ENCODE results near the gene IL17RA.
"Not testable (repeated sequence)": the region's sequence is repeated elsewhere in the genome, so short reads cannot be mapped to it uniquely, and the experiment has no call there.

IL17RA gene

DNA sequence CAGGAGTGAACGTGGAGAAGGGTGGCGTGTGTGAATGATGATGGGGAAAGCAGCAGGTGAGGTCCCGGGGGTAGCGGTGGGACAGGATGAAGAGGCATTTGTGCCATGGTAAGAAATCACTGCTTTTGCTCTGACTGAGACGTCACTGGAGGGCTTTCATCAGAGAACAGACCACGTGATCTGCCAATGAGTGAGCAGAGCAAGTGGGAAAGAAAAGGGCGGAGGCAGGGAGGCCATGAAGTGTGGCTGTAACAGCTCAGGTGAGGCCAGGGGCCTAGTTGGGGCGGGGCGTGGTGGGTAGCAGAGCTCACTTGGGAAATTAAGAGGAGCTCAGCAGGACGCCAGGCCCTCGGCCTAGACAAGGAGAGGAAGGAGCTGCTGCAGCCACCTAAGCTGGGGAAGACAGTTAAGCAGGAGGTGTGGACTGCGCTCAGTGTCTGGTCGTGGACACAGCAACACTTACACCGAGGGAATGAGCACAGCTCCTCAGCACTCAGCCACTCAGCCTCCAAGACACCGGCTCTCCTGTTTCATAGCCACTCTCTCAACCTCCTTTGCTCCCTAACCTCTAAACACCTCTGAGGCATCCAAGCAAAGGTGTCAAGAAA lies 50.5 kb downstream of the IL17RA start:
- DNase-seq: no peak
- TF ChIP-seq POLR2A (IDR thresholded peaks at IDR 0.05; ENCODE audit: low read length): no peak
- no peak for TF ChIP-seq GATA1 (IDR thresholded peaks at IDR 0.05; ENCODE audit: low read depth, low read length)

DNA sequence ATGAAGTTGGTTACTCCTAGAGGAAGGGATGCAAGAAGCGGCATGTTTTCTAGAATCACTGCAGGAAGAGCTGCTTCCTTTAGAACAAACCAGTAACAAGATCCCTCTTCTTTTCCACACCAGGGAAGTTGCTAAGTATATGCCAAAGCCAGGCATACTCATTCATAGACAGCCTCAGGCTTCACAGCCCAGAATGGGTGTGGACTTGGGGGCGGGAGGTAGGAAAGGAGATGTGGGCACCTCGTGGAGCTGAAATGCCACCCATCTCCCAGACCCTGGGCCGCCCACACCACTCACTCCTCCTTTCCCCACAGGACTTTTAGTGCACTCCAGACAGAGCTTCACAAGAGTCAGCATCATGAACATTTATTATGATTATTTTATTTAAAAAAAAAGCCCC lies 52.4 kb downstream of the IL17RA start:
- no peak for DNase-seq

DNA sequence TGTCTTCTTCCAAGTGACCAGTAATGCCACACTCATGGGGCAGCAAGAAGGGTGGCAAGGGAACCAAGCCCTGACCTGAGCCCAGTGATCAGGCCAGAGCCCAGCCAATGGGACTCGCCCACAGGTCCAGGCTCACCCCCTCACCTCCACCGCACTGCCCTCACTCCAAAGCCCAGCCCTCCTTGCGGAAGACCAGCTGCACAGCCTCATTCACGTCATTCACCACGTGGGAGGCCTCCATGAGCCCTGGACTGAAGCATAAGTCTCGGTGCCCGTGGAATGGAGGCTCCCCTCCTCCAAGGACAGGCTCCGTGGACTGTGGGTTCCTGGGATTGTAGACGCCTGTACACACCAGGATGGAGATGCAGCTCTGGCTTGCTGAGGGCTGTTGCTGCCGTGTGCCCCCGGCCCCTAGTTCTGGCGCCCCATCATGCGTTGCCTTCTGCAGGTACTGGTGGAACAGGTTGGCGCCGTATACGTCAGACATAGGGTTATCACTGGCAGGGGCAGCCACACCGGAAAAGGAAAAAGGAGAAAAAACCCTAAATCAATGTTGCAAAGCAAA lies 53.1 kb downstream of the IL17RA start:
- TF ChIP-seq GATA1 (IDR thresholded peaks at IDR 0.05; ENCODE audit: low read depth, low read length) (no peak), POLR2A (IDR thresholded peaks at IDR 0.05; ENCODE audit: low read length) (no peak)
- DNase-seq: no peak

More for the DNA sequence above, 52.4 kb downstream of the IL17RA start:
- TF ChIP-seq POLR2A (IDR thresholded peaks at IDR 0.05; ENCODE audit: low read length) (no peak), GATA1 (IDR thresholded peaks at IDR 0.05; ENCODE audit: low read depth, low read length) (no peak)

DNA sequence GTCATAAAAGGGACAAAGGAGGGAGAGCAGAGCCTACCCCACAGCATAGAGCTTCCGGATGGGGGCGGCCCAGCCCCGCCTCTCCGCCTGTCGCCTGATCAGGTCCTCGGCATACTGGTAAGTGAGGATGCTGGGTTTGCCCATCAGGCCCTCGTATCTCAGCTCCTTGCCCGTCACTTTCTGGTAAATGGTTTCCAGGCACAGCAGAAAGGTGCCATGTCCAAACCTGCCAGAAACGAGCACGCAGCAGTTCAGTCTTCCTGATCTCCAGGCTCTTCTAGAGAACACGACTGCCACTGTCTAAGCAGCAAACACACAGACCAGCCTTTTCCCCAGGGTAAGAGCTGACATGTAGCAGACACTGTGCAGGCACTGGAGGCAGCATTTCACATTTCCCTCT lies 53.7 kb downstream of the IL17RA start:
- TF ChIP-seq GATA1 (IDR thresholded peaks at IDR 0.05; ENCODE audit: low read depth, low read length): no peak
- no peak for TF ChIP-seq POLR2A (IDR thresholded peaks at IDR 0.05; ENCODE audit: low read length)
- no peak for DNase-seq

DNA sequence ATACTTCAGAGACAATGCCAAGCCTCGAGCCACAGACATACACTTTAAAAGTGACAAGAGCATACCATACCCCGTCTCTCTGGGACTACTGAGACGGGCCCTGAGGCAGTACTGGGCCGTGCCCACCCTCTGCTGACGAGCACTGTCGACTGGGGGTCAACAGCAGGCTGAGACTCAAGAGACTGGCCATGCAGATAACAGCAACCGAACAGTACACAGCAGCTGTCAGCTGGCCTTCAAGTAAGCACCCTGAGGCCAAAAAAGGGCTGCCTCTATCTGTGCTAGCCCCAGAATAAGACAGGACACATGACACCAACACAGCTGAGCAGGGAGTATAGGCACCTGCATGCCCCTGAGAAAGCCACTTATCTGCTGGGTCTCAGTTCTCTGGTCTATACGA lies 55.2 kb downstream of the IL17RA start:
- TF ChIP-seq GATA1 (IDR thresholded peaks at IDR 0.05; ENCODE audit: low read depth, low read length) (no peak), POLR2A (IDR thresholded peaks at IDR 0.05; ENCODE audit: low read length) (no peak)
- no peak for DNase-seq

DNA sequence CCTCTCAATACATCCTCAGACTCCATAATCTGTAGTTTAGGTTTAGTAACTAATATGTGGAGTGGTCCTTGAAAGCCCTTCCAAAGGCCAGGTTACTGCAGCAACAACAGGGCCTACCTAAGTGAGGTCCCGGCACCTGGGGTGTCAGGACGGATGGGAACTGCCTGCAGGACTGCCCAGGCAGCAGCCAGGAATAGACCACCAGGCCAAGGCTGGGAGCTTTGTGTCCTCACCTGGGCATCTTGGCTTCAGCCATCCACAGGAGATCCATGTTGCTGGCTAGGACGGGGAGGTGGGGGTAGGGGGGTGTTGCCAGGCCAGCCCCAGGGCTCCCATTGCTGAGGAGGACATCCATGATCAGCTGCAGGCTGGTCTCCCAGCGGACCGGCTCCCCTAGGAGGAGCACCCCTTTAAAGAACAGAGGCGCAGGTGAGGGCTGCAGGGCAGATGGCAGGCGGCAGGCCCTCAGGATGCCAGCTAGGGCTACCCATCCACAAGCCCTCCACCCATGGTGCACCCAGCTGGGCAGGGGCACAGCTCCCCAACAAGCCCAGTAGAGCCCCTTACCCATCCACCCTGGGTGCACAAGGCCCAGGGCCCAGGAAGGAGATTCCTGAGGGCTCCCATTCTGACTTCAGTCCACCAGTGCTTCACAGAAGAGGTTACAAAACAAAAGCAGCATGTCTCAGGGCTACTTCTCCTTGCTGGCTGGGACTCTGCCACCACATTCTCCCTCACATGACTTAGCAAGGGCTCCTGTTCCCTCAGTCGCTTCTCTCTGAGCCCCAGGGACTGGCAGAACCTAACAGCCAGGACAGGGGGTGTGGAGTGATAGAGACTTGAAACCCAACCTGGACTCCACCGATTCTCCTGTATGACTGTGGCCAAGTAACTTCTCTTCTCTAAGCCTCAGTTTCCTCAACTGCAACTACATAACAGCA lies 56.3 kb downstream of the IL17RA start:
- no peak for TF ChIP-seq GATA1 (IDR thresholded peaks at IDR 0.05; ENCODE audit: low read depth, low read length)
- no peak for TF ChIP-seq POLR2A (IDR thresholded peaks at IDR 0.05; ENCODE audit: low read length)
- no peak for DNase-seq

DNA sequence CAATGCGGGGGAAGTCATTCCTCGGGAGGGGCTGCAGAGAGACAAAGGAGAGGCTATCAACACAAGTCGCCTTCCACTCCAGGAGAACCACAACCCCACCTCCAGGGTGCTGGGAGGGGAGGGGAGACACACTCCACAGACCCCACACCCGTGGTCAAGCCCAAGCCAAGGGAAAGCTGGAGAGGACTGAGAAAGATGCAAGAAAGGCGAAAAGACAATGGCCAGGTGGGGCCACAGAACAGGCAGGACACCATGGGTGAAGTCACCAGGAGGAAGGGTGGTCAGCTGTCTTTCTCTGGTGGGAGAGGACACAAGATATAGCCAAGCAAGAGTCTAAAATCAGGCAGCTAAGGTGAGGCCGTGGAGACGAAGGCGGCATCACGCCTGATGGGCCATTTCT lies 58.3 kb downstream of the IL17RA start:
- no peak for DNase-seq
- TF ChIP-seq GATA1 (IDR thresholded peaks at IDR 0.05; ENCODE audit: low read depth, low read length) (no peak), POLR2A (IDR thresholded peaks at IDR 0.05; ENCODE audit: low read length) (no peak)

DNA sequence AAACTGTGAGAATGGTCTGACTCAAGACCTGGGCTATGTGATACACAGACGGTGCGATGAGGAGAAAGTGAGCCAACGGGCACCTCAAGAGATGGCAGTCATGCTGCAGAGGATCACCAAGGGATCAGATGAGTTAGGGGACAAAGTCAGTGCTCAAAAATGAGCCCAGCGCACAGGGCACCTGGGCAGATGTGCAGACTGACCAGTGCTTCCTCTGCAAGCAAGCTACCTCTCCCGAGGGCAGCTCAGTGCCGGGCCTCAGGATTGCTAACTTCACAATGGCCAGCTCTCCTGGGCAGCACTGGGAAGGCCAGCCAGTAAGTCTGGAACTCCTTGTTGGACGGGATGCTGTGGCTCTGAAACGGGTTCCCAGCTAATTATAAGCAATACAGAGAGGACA lies 59.0 kb downstream of the IL17RA start:
- no peak for DNase-seq
- no peak for TF ChIP-seq GATA1 (IDR thresholded peaks at IDR 0.05; ENCODE audit: low read depth, low read length)
- TF ChIP-seq POLR2A (IDR thresholded peaks at IDR 0.05; ENCODE audit: low read length): no peak

GRCh38 chr22:17145021-17145680 lies 60.4 kb downstream of the IL17RA start:
- DNase-seq: no peak
- TF ChIP-seq POLR2A (IDR thresholded peaks at IDR 0.05; ENCODE audit: low read length): no peak
- TF ChIP-seq GATA1 (IDR thresholded peaks at IDR 0.05; ENCODE audit: low read depth, low read length): no peak

- DNase-seq: not testable (repeated sequence)
Measured at GRCh38 chr22:17147458-17147857, 62.7 kb downstream of the IL17RA start.

- DNase-seq: no peak
- TF ChIP-seq GATA1 (IDR thresholded peaks at IDR 0.05; ENCODE audit: low read depth, low read length) (no peak), POLR2A (IDR thresholded peaks at IDR 0.05; ENCODE audit: low read length) (no peak)
Measured at GRCh38 chr22:17149076-17149815, 64.4 kb downstream of the IL17RA start.

GRCh38 chr22:17152340-17152739 lies 67.5 kb downstream of the IL17RA start:
- DNase-seq: no peak
- no peak for TF ChIP-seq POLR2A (IDR thresholded peaks at IDR 0.05; ENCODE audit: low read length)
- TF ChIP-seq GATA1 (IDR thresholded peaks at IDR 0.05; ENCODE audit: low read depth, low read length): no peak

GRCh38 chr22:17152971-17153370 lies 68.2 kb downstream of the IL17RA start:
- no peak for TF ChIP-seq GATA1 (IDR thresholded peaks at IDR 0.05; ENCODE audit: low read depth, low read length)
- no peak for TF ChIP-seq POLR2A (IDR thresholded peaks at IDR 0.05; ENCODE audit: low read length)
- DNase-seq: no peak

Data from erythroblast (primary cell).